ENCODE data around the gene C14orf180.

DNA sequence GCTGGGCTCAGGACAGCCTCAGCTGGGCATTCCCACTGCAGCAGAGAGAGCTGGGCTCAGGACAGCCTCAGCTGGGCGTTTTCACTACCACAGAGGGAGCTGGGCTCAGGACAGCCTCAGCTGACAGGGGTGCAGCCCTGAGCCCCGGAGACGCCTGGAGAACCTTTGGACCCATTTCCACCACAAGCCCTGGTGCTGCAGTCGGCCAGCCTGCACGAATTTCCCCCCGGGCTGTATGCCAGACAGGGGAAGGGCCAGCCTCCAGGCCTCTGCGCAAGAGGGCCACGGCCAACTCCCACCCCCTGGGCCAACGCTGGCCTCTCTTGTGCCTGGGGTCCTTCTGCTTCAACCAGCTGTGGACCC lies 2.6 kb upstream of the C14orf180 start:
- TF ChIP-seq YY1 (IDR thresholded peaks at IDR 0.05; ENCODE audit: insufficient read depth, insufficient read length): no peak
- TF ChIP-seq SUZ12 (IDR thresholded peaks at IDR 0.05; ENCODE audit: extremely low read depth, insufficient read depth, insufficient read length): no peak
- no peak for TF ChIP-seq ZNF274 (IDR thresholded peaks at IDR 0.05; ENCODE audit: low read depth, low read length)
